HT1080 (cell line): ENCODE results near the gene OR56B4. TPM values are rescaled to one million over a fixed set of nuclear protein-coding genes. Genes with fewer than 3 reads are reported as not detected.
A peak's percentile ranks its signal among the peaks of the same experiment; 100 is the strongest.
"Not testable (repeated sequence)": the region's sequence is repeated elsewhere in the genome, so short reads cannot be mapped to it uniquely, and the experiment has no call there.

Source experiments
- DNase-seq: peaks from one replicate; pipeline ENCODE4 v3.0.0-alpha.2; 2015; ENCODE audit warnings: low read depth
- polyA plus RNA-seq, 2 experiments: library from polyadenylated mRNA; depleted of rRNA; stranded (reverse); fragments of >200 nt; gene quantifications; 2 replicates each; pipeline ENCODE4 v1.2.3, GENCODE V29; 2015
- total RNA-seq: library from RNA; depleted of rRNA; stranded (reverse); fragments of >200 nt; shearing (Covaris generic); gene quantifications from 2 replicates; pipeline ENCODE4 v1.2.3, GENCODE V29; 2014; rRNA removed

Gene OR56B4, protein sequence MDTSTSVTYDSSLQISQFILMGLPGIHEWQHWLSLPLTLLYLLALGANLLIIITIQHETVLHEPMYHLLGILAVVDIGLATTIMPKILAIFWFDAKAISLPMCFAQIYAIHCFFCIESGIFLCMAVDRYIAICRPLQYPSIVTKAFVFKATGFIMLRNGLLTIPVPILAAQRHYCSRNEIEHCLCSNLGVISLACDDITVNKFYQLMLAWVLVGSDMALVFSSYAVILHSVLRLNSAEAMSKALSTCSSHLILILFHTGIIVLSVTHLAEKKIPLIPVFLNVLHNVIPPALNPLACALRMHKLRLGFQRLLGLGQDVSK
- total RNA-seq = not detected in 2 replicates
- polyA plus RNA-seq (2015; cell fraction: cytosol; rRNA removed) = not detected in 2 replicates
- polyA plus RNA-seq (2015; cell fraction: nucleus; rRNA removed) = not detected in 2 replicates

DNA sequence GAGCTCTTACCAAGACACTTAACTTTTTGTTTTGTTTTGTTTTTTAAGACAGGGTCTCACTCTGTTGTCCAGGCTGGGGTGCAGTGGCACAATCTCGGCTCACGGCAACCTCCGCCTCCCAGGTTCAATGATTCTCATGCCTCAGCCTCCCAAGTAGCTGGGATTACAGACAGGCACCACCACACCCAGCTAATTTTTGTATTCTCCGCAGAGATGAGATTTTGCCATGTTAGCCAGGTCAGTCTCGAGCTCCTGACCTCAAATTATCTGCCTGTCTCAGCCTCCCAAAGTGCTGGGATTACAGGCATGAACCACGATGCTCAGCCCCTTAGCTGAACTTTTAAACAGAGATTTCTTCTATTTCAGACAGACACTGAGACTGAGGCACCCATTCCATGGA is at the start of gene OR56B4:
Gene OR56B4, plus strand, starts transcription at position 301 of the 400 bp plus-strand sequence. Its CDS starts 95 bp downstream, at position 396.
- DNase-seq = not testable (repeated sequence)

DNA sequence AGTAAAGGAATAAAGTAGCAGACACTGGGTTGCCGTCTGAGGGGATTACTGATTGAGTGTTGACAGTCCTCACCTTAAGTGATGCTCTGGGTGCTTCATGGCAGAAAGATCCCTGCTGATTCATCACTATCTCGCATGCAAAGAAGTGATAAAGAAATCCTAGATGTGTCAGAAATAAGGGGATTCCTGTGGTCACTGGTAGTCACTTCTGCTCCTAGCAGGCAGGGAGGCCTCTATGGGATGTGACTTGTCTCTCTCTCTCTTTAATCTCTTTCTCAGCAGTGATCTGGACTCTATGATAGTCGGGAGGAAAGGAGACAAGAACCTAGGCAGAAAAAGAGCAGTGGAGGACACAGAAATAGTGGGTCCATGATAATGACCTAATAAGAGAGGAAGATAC is 46.0 kb upstream of the OR56B4 start:
- DNase-seq = no peak

DNA sequence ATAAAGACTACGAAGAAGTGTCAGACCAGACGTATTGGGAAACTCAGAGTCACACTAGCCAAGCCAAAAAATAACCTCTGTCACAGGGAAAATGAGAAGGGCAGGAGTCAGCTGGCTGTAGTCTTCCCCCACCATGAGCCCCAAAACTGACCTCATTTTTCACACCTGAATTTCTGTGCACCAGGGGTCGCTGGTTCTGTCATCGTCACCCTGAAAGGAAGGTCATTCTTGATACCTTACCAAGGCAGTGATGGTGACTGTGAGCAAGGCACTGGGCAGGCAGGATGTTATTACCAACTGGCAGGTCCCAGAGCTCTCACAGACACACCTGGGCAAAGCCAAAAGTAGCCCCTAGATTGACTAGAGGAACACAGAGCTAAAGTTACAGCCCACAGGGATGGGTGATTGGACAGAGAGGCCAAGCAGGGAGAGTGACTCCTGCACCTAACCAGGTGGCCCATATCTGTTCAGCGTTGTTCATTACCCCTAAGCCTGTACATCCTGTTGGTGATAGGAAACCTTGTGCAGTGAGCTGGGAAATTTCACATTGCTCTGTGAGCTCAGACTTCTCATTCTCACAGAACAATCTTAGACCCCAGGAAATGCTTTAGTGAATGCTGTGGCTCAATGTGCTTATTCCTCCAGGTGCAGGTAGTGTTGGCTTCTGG is 44.7 kb upstream of the OR56B4 start:
- no peak for DNase-seq

DNA sequence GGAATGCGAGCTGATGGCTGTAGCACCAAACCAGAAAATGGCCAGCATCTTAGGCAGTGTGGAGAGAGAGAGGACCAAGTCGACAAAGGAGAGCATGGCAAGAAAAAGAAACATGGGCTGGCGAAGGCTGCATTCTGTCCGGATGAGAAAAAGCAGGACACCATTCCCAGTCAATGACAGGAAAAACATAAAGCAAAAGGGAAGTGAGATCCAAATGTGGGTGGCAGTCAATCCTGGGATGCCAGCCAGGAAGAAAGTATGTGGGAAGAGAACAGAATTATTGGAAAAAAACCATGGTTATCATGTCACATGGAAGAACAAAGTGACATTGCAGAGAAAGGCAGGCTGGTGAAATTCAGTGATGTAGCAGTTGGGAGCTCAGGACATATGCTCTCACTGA is 40.0 kb upstream of the OR56B4 start:
- no peak for DNase-seq

DNA sequence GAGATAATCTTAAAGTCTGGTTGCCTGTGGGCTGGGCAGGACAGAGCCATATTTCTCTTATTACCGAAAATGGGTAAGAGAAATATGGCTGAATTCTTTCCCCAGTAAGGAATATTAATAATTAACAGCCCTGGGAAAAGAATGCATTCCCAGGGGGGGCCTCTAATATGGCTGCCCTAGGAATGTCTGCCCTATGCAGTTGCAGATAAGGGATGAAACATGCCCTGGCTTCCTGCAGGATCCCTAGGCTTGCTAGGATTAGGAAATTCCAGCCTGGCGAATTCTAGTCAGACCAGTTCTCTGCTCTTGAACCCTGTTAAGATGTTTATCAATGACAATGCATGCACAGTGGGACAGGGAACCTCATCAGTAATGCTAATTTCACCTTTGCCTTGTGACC is 31.0 kb upstream of the OR56B4 start:
- not testable (repeated sequence) for DNase-seq

DNA sequence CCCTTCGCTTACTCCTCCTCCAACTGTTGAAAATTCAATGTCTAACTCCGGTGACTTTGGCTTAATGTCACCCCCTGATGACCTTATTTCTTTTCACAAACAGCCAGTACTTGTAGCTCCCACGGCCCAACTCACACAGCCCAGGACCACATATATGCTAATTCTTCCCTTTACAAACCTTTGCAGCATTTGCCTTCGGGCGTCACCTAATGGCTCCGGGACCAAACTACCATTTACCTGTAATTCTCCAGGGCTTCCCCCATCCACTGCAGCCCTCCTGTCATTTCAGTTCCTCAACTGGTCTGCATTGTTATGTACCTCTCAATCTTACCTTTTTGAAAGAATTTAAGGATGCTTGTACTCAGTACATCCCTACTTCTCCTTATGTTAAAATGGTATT is 29.8 kb upstream of the OR56B4 start:
- DNase-seq = no peak

DNA sequence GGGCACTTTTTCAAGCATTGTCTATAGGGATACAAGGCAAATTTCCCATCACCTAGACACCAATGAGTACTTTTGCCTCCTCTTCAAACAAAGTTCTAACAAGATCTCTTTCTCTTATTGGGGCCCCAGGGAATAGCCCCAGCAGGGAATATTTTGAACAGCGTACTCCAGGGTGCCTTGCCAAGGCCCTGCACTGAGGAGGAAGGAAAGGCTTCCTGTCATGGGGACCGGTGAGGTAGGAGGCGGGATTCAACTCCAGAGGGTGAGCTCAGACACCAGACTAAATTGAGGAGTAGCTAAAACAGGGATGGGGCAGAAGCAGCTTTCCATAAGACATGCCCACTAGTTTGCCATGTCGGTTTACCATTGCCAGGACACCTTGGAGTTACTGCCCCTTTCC is 28.0 kb upstream of the OR56B4 start:
- no peak for DNase-seq

DNA sequence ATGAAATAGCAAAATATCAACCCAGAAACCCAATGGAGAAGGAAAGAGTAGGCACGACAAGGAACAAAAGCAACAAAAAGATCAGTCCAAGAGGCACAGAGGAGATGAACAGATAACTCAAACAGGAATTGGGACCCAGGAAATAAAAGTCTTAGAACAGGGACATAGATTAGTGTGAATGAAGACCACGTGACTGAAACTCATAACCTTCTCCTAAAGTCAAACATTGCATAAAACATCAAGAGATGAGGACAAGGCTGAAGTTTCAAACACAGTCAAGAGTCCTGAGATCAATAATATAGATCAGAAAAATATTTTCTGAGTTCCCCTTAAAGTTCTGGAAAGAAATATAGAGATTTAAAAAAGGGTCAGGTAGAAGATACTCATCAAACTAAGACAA is 24.4 kb upstream of the OR56B4 start:
- no peak for DNase-seq

DNA sequence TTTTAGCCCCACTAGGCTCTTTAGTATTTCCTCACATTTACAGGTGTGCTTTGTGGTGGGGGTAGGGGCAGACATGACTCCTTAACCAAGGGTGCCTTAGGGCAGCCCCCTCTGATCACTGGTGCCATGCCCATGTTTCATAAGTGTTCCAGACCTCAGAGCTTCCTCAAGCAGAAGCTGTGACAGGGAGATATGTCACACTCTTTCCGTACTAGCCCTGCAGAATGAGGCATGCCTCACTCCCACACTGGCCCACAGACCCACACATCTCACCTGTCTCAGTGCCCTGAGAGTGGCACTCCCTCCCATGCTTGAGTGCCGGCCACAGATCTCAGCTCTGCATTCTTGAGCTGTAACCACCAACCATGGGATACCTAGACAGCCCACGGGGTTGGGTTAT is 22.9 kb upstream of the OR56B4 start:
- DNase-seq = no peak

DNA sequence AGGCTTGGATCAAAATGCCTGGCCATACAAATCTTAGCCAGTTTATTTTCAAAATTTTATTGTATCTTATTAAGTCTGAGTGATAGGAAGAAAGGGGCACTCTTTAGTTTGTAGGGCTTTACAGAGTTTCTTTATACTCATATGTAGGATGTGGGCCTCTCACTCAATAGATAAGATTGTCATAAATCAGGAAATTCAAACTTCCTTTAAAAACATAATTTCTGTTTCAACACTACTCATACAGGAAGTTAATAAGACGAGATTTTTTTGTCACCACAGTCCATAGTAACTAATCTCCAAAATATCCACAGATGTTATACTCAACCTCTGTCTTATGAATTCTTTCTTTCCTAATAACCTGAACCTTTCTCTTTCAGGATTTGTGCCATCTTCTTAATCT is 13.3 kb upstream of the OR56B4 start:
- no peak for DNase-seq

DNA sequence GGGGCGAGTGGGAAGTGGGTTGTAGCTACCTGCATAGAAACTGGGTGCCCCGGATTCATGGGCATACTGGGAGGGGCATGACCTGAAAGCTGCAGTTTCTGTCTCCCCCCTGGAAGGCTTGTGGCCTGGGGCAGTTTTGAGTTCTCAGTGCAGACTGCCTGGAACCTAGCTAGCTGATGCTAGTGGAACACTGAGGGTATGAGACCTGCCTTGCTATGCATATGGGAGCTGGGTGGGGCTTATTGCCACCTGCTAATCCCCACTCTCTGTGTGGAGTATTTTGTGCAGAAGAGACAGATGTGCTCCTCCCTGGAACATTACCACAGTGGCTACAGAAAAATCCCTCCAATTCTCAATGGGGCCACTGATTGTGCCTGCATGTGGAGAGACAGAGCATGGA is 11.7 kb upstream of the OR56B4 start:
- no peak for DNase-seq

DNA sequence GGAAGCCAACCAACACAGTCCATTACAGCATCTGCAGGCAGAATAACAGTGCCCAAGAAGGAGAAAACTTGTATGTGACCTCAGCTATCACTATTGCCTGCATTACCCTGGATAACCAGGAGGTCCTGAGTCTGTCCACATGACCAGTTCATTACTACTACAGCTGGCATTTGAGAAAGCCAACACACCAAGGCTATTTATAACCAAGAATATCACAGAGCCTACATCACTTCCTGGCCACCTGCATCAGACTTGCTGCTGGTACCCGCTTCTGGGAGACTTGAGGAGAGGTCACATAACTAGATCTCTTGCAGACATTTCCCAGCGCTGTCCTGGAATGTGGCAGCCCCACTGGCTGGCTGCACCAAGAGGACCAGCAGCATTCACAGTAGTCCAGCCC is 11.1 kb upstream of the OR56B4 start:
- peak; percentile 48 for DNase-seq

DNA sequence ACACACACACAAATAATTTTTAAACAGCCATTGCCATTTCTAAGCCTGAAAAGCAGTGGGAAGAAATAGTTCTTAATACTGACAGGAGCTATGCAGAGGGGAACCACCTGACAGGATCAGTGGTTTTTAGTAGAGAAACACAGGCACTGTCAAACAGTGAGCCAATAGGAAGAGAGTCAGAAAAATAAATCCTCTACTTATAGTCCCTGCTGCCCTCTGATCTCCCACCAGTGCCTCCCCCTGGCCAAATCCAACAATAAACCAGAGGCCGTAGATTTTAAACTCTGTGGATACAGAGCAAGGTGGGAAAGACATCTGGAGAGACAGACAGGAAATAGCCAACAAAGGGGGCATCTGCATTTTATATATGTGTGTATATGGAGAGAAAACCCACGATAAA is 7.9 kb upstream of the OR56B4 start:
- DNase-seq = no peak

DNA sequence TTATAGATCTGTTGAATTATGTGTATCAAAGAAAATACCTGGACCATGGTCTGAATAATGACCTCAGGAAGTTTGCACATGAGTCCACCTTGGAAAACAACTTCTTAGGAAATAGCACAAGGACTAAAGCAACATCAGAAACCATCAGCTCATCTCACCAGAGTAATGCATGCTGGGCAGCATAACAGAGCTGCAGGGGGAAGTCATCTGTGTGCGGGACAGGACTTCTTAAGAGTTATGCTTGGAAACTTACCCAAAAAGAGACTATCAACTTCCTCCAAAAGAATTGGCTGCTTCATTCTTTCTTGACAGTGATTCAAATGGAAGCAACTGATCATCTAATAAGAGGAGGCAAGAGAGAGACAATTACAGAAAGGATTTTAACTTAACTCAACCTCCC is 2.5 kb downstream of the OR56B4 start:
- no peak for DNase-seq

DNA sequence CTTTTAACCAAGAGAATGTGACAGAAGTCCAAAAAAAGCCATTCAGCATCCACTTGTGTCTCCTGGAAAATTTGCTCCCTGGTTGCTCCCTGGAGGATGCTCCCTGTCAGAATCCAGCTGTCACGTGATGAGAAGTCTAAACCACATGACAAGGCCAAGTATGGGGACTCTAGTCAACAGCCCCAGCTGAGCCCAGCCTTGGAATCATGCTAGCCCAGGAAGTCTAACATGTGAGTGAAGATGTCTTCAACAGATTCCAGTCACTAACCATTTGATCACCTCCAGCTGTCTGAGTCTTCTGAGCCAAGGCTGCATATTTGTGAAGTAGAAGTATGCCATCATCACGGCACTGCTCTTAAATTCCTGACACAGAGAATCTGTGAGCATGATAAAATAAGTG is 4.2 kb downstream of the OR56B4 start:
- no peak for DNase-seq

DNA sequence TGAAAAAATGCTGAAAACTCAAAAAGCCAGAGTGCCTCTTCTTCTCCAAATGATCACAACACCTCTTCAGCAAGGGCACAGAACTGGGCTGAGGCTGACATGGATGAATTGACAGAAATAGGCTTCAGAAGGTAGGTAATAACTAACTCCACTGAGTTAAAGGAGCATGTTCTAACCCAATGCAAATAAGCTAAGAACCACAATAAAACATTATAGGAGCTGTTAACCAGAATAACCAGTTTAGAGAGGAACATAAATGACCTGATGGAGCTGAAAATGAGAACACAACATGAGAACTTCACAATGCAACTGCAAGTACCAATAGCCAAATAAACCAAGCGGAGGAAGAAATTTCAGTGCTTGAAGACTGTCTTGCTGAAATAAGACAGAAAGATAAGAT is 9.2 kb downstream of the OR56B4 start:
- DNase-seq = no peak

DNA sequence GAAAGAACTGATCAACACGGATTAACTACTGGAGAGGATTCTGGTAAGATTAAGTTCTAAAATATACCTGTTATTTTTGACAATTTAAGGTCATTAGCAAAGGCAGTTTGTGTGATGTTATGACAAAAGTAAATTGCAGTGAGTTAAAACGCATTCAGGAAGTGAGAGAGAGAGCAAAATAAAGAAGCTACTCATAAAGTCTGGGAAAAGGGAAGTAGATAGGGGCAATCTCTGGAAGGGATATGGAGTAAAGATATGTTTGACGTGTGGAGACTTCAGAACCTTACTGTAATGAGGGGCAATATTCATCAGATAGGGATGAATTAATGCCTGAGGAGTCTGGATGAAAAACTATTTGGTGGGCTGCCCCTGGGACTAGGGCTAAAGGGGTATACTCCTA is 16.8 kb downstream of the OR56B4 start:
- no peak for DNase-seq

DNA sequence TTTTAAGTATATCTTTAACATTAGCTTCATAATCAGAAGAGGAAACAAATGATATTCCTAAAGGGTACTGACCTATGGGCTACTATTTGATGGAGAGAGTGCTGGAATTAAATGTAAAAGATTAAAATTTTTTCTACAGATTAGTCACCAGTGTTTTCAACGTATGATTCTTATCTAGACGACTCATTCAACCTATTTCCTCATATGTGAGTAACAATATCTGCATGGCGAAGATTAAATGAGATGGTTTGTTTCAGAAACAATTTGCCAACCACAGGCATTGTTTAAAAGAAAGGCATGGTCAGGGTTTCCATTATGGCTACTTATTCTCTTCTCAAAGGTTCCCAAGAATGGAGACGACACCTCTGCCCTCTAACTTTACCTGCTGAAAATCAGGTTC is 20.4 kb downstream of the OR56B4 start:
- DNase-seq = peak; percentile 21

DNA sequence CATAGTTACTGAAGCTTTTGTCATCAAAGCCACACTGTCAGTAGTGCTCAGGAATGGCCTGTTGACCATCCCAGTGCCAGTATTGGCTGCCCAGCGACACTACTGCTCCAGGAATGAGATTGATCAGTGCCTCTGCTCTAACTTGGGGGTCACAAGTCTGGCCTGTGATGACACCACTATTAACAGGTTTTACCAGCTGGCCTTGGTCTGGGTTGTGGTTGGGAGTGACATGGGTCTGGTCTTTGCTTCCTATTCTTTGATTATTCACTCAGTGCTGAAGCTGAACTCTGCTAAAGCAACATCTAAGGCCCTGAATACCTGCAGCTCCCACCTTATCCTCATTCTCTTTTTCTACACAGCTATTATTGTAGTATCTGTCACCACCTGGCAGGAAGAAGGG is 21.5 kb downstream of the OR56B4 start:
- DNase-seq = no peak

DNA sequence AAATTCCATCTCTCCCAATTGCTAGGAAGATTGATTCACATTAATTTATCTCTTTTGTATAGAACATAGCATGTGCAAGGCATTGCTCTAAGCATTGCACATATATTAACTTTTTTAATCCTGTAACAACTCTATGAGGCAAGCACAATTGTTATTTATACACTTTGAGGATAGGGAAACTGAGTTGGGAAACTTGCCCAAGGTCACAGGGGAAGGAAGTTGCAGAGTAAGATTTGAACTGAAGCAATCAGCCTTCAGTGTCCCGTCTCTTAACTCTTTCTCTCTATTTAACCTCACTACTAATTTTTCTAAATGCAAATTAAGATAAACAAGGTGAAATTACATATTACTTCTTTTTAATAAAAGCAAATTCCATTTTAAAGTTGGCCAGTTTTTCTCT is 22.2 kb downstream of the OR56B4 start:
- DNase-seq = no peak

DNA sequence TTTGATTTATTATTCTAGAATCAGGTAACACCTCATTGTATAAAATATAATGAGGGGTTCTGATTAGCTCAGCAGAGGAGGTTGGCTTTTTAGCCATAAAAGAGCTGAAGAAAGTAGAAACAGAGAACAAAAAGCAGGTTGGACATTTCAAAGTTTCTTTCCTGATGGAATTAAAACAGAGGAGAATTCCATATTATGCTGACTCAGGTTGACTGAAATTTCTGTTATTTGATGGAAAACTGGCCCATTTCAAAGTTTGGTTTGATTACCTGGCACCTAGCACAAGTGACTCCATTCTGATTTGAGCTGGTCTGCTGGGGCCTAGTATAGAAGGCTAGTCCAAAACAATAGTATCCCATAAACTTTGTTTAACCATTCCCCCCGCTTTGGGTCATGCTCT is 24.9 kb downstream of the OR56B4 start:
- no peak for DNase-seq

DNA sequence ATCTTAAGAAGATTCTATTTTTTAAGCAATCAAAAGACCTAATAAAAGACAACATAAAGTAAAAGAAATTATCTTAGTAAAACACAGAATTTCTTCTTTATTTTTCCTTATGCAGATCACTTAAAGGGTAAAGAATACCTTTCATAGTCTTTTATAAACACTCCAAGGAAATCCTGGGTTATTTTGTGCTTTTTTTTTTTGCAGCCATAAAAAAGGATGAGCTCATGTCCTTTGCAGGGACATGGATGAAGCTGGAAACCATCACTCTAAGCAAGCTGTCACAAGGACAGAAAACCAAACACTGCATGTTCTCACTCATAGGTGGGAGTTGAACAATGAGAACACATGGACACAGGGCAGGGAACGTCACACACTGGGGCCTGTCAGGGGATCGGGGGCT is 28.5 kb downstream of the OR56B4 start:
- not testable (repeated sequence) for DNase-seq

DNA sequence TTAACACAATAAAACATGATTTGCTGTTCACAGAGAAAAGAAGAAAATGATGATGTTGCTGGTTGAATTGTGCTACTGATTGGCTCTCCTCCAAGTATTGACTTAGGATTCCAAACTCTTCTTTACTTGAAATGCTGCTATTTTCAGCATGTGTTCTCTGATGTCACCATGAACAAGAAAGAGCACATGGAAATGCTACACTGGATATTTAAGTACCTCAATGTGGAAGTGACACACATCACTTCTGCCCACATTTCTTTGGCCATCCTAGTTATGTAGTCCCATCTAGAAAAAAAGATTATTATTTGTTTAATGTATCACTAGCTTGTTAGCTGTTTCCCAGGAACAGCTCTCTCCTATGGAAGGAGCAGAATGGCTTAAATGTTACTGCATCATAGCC is 35.5 kb downstream of the OR56B4 start:
- DNase-seq = no peak
